PC-3 (cell line): ENCODE measurements around the gene MSRB2.

Experiments used
- CTCF ChIP-seq: fragments of 300-600 bp; sonication (generic); conservative IDR thresholded peaks from 2 replicates; pipeline ENCODE4 v1.5.1; 2017; ENCODE audit warnings: antibody characterized with exemption, low read depth, mild to moderate bottlenecking, low read length
- EZH2 ChIP-seq: fragments of 300-600 bp; sonication (generic); IDR thresholded peaks from one replicate; pipeline ENCODE4 v1.6.1; 2017; ENCODE audit warnings: antibody characterized with exemption, mild to moderate bottlenecking, low read length; ENCODE audit not compliant: unreplicated experiment

GRCh38 chr10:23141995-23142394 is 46.6 kb downstream of the MSRB2 start:
- TF ChIP-seq CTCF (no peak), EZH2 (no peak)
